HT1080 (cell line): ENCODE measurements around the gene EFHC2. TPM values are rescaled to one million over a fixed set of nuclear protein-coding genes. Genes with fewer than 3 reads are reported as not detected.

Experiments used
- DNase-seq: peaks from one replicate; pipeline ENCODE4 v3.0.0-alpha.2; 2015; ENCODE audit warnings: low read depth
- polyA plus RNA-seq, 2 experiments: library from polyadenylated mRNA; depleted of rRNA; stranded (reverse); fragments of >200 nt; gene quantifications; 2 replicates each; pipeline ENCODE4 v1.2.3, GENCODE V29; 2015
- total RNA-seq: library from RNA; depleted of rRNA; stranded (reverse); fragments of >200 nt; shearing (Covaris generic); gene quantifications from 2 replicates; pipeline ENCODE4 v1.2.3, GENCODE V29; 2014; rRNA removed

The EFHC2 gene
- total RNA-seq: not detected in 2 replicates
- 0.09 TPM in 1 of 2 replicates, not detected in the other for polyA plus RNA-seq (2015; cell fraction: cytosol; rRNA removed)
- not detected in 2 replicates for polyA plus RNA-seq (2015; cell fraction: nucleus; rRNA removed)

GRCh38 chrX:44343412-44344141 is at the start of gene EFHC2:
EFHC2 (minus strand) TSS chrX:44343672; CDS start chrX:44343588, 84 bp downstream.
- no peak for DNase-seq

- no peak for DNase-seq
Measured at GRCh38 chrX:44392767-44393166, 49.3 kb upstream of the EFHC2 start.

GRCh38 chrX:44384688-44385338 is 41.3 kb upstream of the EFHC2 start:
- no peak for DNase-seq

- DNase-seq: no peak
Measured at GRCh38 chrX:44382871-44383270, 39.4 kb upstream of the EFHC2 start.

GRCh38 chrX:44352758-44353157 is 9.3 kb upstream of the EFHC2 start:
- DNase-seq: no peak

GRCh38 chrX:44349561-44349960 is 6.1 kb upstream of the EFHC2 start:
- no peak for DNase-seq

GRCh38 chrX:44344687-44345086 is 1.2 kb upstream of the EFHC2 start:
- DNase-seq: no peak

- no peak for DNase-seq
Measured at GRCh38 chrX:44344194-44344593, 722 bp upstream of the EFHC2 start.

GRCh38 chrX:44342866-44343265 is 606 bp downstream of the EFHC2 start:
- DNase-seq: no peak

GRCh38 chrX:44338361-44338760 is 5.1 kb downstream of the EFHC2 start:
- no peak for DNase-seq

- DNase-seq: no peak
Measured at GRCh38 chrX:44332437-44332836, 11.0 kb downstream of the EFHC2 start.

- no peak for DNase-seq
Measured at GRCh38 chrX:44330227-44330626, 13.2 kb downstream of the EFHC2 start.

- no peak for DNase-seq
Measured at GRCh38 chrX:44319550-44319949, 23.9 kb downstream of the EFHC2 start.

GRCh38 chrX:44317181-44317580 is 26.3 kb downstream of the EFHC2 start:
- no peak for DNase-seq

GRCh38 chrX:44314808-44315207 is 28.7 kb downstream of the EFHC2 start:
- DNase-seq: no peak

- DNase-seq: peak; percentile 56
Measured at GRCh38 chrX:44314259-44314734, 29.2 kb downstream of the EFHC2 start.

GRCh38 chrX:44312421-44312820 is 31.1 kb downstream of the EFHC2 start:
- no peak for DNase-seq

GRCh38 chrX:44310227-44310626 is 33.2 kb downstream of the EFHC2 start:
- no peak for DNase-seq

- no peak for DNase-seq
Measured at GRCh38 chrX:44308869-44309268, 34.6 kb downstream of the EFHC2 start.

- peak; percentile 2 for DNase-seq
Measured at GRCh38 chrX:44306356-44306755, 37.1 kb downstream of the EFHC2 start.

GRCh38 chrX:44305921-44306320 is 37.6 kb downstream of the EFHC2 start:
- DNase-seq: peak; percentile 0

- DNase-seq: no peak
Measured at GRCh38 chrX:44303119-44303518, 40.4 kb downstream of the EFHC2 start.

GRCh38 chrX:44299177-44299576 is 44.3 kb downstream of the EFHC2 start:
- DNase-seq: no peak
